Measurements from ENCODE around the gene ABCC4.

Gene ABCC4

GRCh38 chr13:95138876-95139585, 162.2 kb downstream of the ABCC4 start:
- no peak overlapping the region for H3K4me3 ChIP-seq (ENCODE audit: low read depth, low read length)

DNA sequence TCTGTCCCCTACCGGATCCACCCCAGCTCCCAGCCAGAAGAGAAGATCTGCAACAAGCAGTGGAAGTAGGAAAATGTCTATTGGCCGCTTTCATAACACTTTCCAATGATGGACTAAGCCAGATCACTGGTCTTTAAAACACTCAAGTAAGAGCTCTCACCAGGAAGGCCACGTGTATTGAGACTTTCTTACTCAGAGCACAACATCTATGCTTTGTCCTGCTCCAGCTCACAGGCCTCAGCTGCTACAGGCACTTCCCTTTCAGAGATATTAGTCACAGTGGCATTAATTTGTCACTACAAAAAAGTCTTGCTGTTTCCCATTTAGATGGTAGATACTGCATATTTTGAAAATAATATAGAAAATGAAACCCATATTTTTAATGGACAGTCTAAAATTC, 164.2 kb downstream of the ABCC4 start:
- H3K4me3 ChIP-seq (ENCODE audit: low read depth, low read length), result no peak overlapping the region
- DNase-seq (ENCODE audit: low read depth), result no peak

More at GRCh38 chr13:95138876-95139585, 162.2 kb downstream of the ABCC4 start:
- no peak for DNase-seq (ENCODE audit: low read depth)

- no peak overlapping the region for H3K4me3 ChIP-seq (ENCODE audit: low read depth, low read length)
- DNase-seq (ENCODE audit: low read depth), result no peak
Measured at GRCh38 chr13:95136638-95137037, 164.6 kb downstream of the ABCC4 start.

- DNase-seq (ENCODE audit: low read depth), result no peak
- no peak overlapping the region for H3K4me3 ChIP-seq (ENCODE audit: low read depth, low read length)
Measured at GRCh38 chr13:95133498-95133897, 167.8 kb downstream of the ABCC4 start.

DNA sequence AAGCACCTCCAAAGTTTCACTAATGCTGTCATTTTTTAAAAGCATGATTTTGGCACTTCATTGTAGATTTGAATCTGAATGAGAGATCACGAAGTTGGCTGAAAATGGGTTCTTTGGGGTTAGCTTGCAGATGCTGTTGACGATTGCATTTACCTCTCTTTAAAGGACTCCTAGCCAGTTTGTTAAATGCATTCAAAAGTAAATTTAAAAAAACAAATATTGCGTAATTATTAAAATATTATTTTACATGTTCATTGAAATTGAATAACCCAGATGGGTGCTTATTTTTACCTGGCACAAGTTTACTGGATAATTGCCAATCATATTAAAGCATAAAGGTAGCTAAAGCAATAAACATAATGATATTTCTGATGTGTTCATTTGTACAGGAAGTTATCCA, 172.2 kb downstream of the ABCC4 start:
- no peak for DNase-seq (ENCODE audit: low read depth)
- H3K4me3 ChIP-seq (ENCODE audit: low read depth, low read length), result no peak overlapping the region

DNA sequence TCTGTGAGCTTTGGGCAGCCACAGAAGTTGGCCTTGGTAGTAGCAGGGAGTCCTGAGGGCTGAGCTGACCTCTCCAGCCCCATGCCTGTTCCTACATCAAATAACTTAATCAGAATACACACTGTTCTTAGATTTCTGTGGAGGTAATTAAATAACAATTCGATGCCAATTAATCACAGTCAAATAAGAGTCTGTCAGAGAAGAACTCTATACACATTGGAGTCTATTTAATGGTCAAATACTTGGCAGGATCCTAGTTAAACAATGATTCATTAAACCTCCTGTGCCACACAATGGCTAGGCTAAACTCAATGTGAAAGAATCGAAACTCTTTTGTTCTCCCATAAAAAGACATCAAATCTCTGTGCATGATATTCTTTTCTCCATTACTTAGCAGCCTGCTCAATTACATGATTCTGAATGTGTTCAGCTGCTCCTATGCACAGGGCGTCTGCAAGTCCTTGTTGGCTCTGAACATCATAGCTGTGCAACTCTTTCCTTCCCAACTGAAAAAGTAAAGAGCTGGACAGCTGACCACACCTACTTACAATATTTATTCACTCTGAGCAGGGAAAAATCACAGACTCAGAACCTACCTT, 173.1 kb downstream of the ABCC4 start:
- no peak for DNase-seq (ENCODE audit: low read depth)

DNA sequence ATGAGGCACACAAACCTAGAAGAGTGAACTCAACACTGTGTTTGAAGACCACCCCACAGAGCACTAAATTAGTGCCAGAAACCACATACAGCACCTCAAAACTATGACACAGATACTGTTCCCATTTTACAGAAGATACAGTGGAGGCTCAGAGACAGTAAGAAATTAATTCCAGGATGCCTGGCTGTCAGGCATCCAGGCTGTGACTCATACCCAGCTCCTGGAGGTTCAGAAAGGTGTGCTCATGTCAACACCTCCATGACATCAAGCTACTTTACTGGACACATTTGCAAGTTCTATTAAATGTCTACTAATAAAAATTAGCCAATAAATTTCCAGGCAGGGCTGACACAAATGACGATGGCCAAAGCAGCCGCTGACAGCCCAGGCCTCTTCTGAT, 176.3 kb downstream of the ABCC4 start:
- DNase-seq (ENCODE audit: low read depth), result no peak
- no peak overlapping the region for H3K4me3 ChIP-seq (ENCODE audit: low read depth, low read length)

More for the DNA sequence above, 173.1 kb downstream of the ABCC4 start:
- H3K4me3 ChIP-seq (ENCODE audit: low read depth, low read length), result no peak overlapping the region

DNA sequence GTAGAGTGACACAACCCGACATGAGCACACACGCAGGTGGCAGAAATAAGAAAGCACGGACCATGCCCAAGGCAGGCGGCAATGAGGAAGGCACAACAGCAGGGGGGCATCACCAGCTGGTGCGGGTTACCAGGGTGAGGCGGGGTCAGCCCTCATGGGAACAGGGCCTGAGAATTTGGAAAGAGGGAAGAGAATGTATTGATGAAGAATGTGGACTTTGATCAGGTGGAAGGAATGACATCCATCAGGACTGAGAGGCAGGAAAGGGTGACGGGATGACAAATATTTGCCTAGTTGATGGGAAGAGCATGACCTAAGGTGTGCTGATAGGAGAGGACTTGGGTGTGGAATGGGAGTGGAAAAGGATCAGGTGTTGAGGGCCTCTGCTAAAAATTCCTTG, 177.5 kb downstream of the ABCC4 start:
- H3K4me3 ChIP-seq (ENCODE audit: low read depth, low read length), result no peak overlapping the region
- DNase-seq (ENCODE audit: low read depth), result no peak

- DNase-seq (ENCODE audit: low read depth), result no peak
- no peak overlapping the region for H3K4me3 ChIP-seq (ENCODE audit: low read depth, low read length)
Measured at GRCh38 chr13:95122063-95122462, 179.2 kb downstream of the ABCC4 start.

DNA sequence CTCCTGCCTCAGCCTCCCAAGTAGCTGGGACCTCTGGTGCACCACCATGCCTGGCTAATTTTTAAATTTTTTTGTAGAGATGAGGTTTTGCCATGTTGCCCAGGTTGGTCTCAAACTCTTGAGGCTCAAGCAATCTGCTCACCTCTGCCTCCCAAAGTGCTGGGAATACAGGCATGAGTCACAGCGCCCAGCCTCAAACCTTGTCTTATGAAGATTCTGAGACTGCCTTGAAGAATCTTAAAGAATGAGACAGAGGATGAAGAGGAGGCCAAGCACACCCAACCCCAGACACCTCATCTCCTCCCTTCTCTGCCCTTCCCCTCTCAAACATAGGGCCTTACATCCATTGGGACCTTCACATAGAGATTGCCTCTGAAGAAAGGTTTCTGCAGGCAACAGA, 179.7 kb downstream of the ABCC4 start:
- no peak overlapping the region for H3K4me3 ChIP-seq (ENCODE audit: low read depth, low read length)
- no peak for DNase-seq (ENCODE audit: low read depth)

DNA sequence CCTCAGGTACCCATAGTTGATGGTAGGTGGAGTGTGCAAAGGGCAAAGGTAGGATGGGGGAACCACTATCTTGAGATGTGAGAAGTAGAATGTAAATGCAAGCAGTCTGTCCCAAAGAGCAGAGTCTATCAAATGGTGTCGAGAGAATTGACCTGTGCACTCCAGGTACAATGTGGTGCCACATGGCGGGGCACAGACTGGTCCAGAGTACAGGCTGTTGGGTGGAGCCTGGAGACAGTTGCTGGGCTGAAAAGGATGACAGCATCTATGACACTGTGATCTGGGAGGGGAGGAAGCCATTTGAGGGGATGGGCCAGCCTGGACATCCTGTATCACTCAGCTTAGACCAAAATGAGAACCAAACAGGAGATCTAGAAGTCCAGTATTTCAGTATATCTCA, 180.6 kb downstream of the ABCC4 start:
- no peak for DNase-seq (ENCODE audit: low read depth)

DNA sequence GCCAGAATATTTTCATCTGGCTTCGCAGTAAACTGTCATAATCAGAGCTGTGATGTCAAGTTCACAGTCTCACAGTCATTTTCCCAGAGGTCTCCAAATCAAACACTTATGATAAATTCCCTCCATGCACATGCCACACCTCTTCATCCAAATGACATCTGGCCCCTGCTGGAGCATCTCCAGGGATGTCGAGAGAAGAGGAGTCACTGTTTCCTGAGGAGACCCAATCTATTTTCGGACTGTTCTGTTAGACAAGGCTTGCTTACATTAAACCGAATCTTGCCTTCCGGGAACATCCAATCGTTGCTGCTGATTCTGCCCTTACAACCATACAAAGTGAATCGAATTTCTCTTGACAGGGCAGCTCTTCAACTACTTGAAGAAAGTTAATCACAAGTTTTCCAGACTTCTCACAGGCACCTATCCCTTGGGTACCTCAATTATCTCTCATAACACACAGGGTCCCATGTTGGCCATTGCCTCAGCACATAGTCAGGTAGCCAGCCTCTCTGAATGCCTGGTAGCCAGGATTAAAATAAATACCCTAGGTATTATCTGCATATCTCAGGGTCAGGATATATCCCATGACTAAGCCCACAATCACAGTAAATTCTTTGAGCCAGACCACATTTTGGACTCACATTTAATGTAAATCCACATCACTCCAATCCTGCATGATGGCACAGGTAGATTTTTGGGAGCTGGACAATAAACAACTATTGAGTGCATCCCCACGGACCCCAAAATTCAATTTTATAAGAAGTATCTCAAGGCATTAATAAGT, 182.5 kb downstream of the ABCC4 start:
- DNase-seq (ENCODE audit: low read depth), result no peak
- H3K4me3 ChIP-seq (ENCODE audit: low read depth, low read length), result no peak overlapping the region

More for the DNA sequence above, 180.6 kb downstream of the ABCC4 start:
- H3K4me3 ChIP-seq (ENCODE audit: low read depth, low read length), result no peak overlapping the region

DNA sequence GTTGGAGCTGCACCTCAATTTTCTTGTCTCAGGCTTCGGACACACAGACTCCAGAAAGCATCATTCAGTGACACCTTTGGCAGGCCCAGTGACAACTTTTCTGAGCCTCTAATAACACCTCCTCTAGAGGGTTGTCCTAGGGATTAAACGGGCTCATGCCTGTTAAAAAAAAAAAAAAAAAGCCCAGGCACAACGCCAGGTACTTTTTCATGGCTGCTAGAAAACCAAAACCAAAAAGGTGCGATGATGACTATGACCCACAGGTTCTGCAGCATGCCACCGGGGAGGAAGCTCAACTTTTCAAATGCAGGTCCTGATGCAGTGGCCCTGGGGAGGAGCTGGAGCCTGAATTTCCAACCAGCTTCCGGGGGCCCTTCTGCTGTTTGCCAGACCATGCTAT, 184.2 kb downstream of the ABCC4 start:
- no peak for DNase-seq (ENCODE audit: low read depth)
- H3K4me3 ChIP-seq (ENCODE audit: low read depth, low read length), result no peak overlapping the region

GRCh38 chr13:95115525-95115924, 185.7 kb downstream of the ABCC4 start:
- no peak overlapping the region for H3K4me3 ChIP-seq (ENCODE audit: low read depth, low read length)
- no peak for DNase-seq (ENCODE audit: low read depth)

DNA sequence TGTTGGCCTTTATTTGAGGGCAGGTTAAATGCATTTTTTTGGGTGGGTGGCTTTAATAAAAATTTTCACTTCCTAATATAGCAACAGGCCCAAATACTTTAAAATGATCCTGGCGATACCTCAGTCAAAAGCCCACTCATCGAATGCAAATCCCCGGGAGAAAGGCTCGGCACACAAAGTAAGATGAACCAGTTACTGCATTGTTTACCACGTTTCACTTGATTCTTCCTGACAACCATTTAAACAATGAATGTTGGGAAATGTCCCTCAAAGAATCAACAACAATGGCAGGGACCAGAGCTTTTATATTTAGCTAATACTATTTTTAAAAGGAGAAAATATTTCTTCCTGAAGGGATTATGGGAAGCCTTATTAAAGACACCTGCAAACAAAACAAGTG, 187.7 kb downstream of the ABCC4 start:
- DNase-seq (ENCODE audit: low read depth), result no peak
- H3K4me3 ChIP-seq (ENCODE audit: low read depth, low read length), result no peak overlapping the region

DNA sequence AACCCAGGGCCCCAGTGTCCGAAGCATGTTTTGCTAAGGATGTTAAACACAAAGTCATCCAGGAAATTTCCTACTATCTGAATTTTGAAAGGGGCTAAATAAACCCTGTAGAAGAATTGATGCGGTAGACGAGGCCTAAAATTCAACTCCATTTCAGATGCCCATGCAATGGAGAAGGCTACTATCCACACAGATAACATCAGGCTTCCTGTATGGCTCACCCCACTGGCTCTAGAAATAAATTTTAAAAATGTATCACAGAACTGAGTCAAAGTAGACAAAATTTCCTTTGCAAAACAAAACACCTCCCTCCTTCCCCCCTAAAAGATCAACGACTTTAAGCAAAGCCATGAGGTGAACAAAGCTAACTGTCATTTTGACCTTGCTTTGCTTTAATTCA, 188.4 kb downstream of the ABCC4 start:
- no peak for DNase-seq (ENCODE audit: low read depth)

DNA sequence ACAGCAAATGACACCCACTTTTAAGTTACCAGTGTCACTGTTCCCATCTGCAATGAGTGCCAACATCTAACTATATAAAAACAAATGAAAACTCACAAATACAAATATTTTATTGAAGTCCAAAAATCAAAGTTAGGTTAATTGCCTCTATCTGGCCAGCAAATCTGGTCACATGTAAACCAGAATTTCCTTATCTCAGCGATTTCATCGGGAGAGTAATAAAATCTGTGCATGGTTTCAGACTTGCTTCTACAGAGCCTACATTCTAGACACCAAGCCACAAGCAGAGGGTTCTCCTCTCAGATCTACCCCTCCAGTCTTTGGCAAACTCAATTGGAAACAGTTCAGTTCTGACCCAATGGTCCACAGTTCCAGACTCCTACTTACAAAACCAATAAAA, 189.6 kb downstream of the ABCC4 start:
- no peak for DNase-seq (ENCODE audit: low read depth)

More for the DNA sequence above, 188.4 kb downstream of the ABCC4 start:
- H3K4me3 ChIP-seq (ENCODE audit: low read depth, low read length), result no peak overlapping the region

DNA sequence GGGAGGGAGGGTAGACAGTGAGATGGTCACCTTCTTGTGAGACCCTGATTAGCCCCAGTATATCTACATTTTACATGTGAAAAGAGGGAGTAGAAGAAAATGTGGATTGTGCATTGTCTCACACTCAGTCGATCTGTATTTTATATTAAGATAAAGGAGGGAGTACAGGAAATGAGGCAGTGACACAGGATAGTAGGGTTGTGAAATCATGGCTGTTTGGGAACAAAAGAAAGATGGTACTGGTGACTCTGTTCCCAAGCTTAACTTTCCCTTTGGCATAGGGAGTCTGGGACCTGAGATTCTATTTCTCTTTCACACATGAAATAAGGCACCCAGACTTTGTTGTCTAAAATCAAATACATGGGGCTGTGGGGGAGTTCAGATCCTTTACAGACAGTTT, 194.7 kb downstream of the ABCC4 start:
- H3K4me3 ChIP-seq (ENCODE audit: low read depth, low read length), result no peak overlapping the region
- no peak for DNase-seq (ENCODE audit: low read depth)

More for the DNA sequence above, 189.6 kb downstream of the ABCC4 start:
- no peak overlapping the region for H3K4me3 ChIP-seq (ENCODE audit: low read depth, low read length)

- no peak overlapping the region for H3K4me3 ChIP-seq (ENCODE audit: low read depth, low read length)
- peak; percentile 77 for DNase-seq (ENCODE audit: low read depth)
Measured at GRCh38 chr13:95100525-95101433, 200.5 kb downstream of the ABCC4 start.

- no peak overlapping the region for H3K4me3 ChIP-seq (ENCODE audit: low read depth, low read length)
- peak; percentile 72 for DNase-seq (ENCODE audit: low read depth)
Measured at GRCh38 chr13:95099541-95099940, 201.7 kb downstream of the ABCC4 start.

All from skeletal muscle cell (primary cell).